ENCODE data around the gene KBTBD13.

- no peak for TF ChIP-seq CTCF (IDR thresholded peaks at IDR 0.05 in 4 of 5, conservative IDR thresholded peaks at IDR 0.05 in 1 of 5)
- no peak for TF ChIP-seq POLR2A (IDR thresholded peaks at IDR 0.05)
These were observed 7.4 kb upstream of the KBTBD13 start for GRCh38 chr15:65069179-65069578.

Measured in gastrocnemius medialis (tissue), 4 donors.